K562 (cell line): ENCODE results near the gene DYNLT2B. TPM values are rescaled to one million over a fixed set of nuclear protein-coding genes. Genes with fewer than 3 reads are reported as not detected.
"Not testable (repeated sequence)": the region's sequence is repeated elsewhere in the genome, so short reads cannot be mapped to it uniquely, and the experiment has no call there.

Experiments
- ATAC-seq: fragments of 200-7000 bp; cut with Tn5 transposase; 3 replicates; pipeline ENCODE4 v1.9.1; 2020; ENCODE audit warnings: moderate library complexity
- BruUV-seq: library from RNA; stranded (reverse); fragments of 400-500 nt; replicated peaks from 2 replicates; lab custom pipeline; 2021; lab: Mats Ljungman, UMichigan
- CTCF ChIA-PET: fragments of 300-600 bp; formaldehyde crosslinking; extraction: SDS; loops from one replicate; lab custom pipeline; 2021; ENCODE audit warnings: low intra/inter-chr PET ratio; lab: Yijun Ruan, JAX
- POLR2A ChIA-PET: fragments of 300-600, 350-650 bp; sonication (Branson Sonifier 250); formaldehyde crosslinking; extraction: SDS; loops from one replicate; lab custom pipeline; 2021; ENCODE audit warnings: antibody characterized with exemption, inconsistent platforms; lab: Yijun Ruan, JAX
- DNase-seq, 4 experiments: peaks; one replicate each; pipeline versions ENCODE4 v3.0.0 to v3.0.0-alpha.2; 2011 to 2018; ENCODE audit warnings: low spot score in 3 of 4, mixed read lengths in 3 of 4; ENCODE audit errors: extremely low read depth in 1 of 4
- FAIRE-seq: peaks from 2 replicates; lab custom pipeline; 2011; peaks lifted over from hg19 to GRCh38; lab: Jason Lieb, UNC
- H2AFZ ChIP-seq: 2 replicates; pipeline ENCODE4 v1.6.0; 2011; ENCODE audit warnings: low read depth, low read length, control low read depth, inconsistent platforms
- H3K27ac ChIP-seq: fragments of 200-600 bp; 3 replicates; pipeline ENCODE4 v1.8.0; 2011; ENCODE audit warnings: low read depth, mild to moderate bottlenecking, control low read depth, inconsistent platforms, low read length, moderate library complexity, mixed read lengths; ENCODE audit errors: extremely low read depth
- H3K27me3 ChIP-seq, 2 experiments: fragments of 300-600 bp in 1 of 2; 2 replicates in 1 of 2; 3 replicates in 1 of 2; pipeline versions ENCODE4 v1.6.0 to v1.8.0; 2011; ENCODE audit warnings: inconsistent platforms in 2 of 2, low read length in 2 of 2, mild to moderate bottlenecking in 1 of 2, mixed read lengths in 1 of 2, moderate library complexity in 1 of 2; ENCODE audit not compliant: control insufficient read depth in 2 of 2, insufficient read depth in 2 of 2
- H3K36me3 ChIP-seq: fragments of 300-600 bp; 3 replicates; pipeline ENCODE4 v1.8.0; 2011; ENCODE audit warnings: mild to moderate bottlenecking, low read length, inconsistent platforms; ENCODE audit not compliant: control insufficient read depth, insufficient read depth
- H3K4me1 ChIP-seq, 2 experiments: fragments of 200-600 bp in 1 of 2; replicated peaks in 1 of 2; 2 replicates in 1 of 2; 3 replicates in 1 of 2; pipeline versions ENCODE4 v1.5.1 to v1.8.0; 2011; ENCODE audit warnings: inconsistent platforms in 2 of 2, low read length in 2 of 2, mild to moderate bottlenecking in 1 of 2, mixed read lengths in 1 of 2, moderate library complexity in 1 of 2; ENCODE audit not compliant: control insufficient read depth in 2 of 2, insufficient read depth in 2 of 2
- H3K4me2 ChIP-seq: 2 replicates; pipeline ENCODE4 v1.6.1; 2011; ENCODE audit warnings: low read length, control low read depth, inconsistent platforms, mixed read lengths; ENCODE audit not compliant: insufficient read depth
- H3K4me3 ChIP-seq: fragments of 200-600 bp; sonication (generic), shearing (Covaris generic); 2 replicates; pipeline ENCODE4 v1.5.1; 2016; ENCODE audit warnings: control low read depth, inconsistent platforms
- H3K79me2 ChIP-seq: fragments of 200-600 bp; 3 replicates; pipeline ENCODE4 v1.8.0; 2011; ENCODE audit warnings: low read length, inconsistent platforms; ENCODE audit not compliant: control insufficient read depth, insufficient read depth
- H3K9ac ChIP-seq, 2 experiments: 2 replicates each; pipeline versions ENCODE4 v1.6.0 to v1.6.1; 2011; ENCODE audit warnings: low read depth in 2 of 2, low read length in 2 of 2, control low read depth in 1 of 2, inconsistent platforms in 1 of 2, mild to moderate bottlenecking in 1 of 2, mixed read lengths in 1 of 2; ENCODE audit not compliant: insufficient read depth in 1 of 2
- H3K9me1 ChIP-seq: one replicate; pipeline ENCODE4 v1.6.0; 2011; ENCODE audit warnings: inconsistent platforms, mild to moderate bottlenecking, low read length, moderate library complexity; ENCODE audit not compliant: control insufficient read depth, insufficient read depth
- H3K9me3 ChIP-seq: replicated peaks from 2 replicates; pipeline ENCODE4 v1.5.1; 2011; ENCODE audit warnings: low read depth, low read length, inconsistent platforms; ENCODE audit not compliant: control insufficient read depth, insufficient read depth
- H4K20me1 ChIP-seq: replicated peaks from 2 replicates; pipeline ENCODE4 v1.6.1; 2011; ENCODE audit warnings: low read length, inconsistent platforms, mixed read lengths; ENCODE audit not compliant: control insufficient read depth, insufficient read depth
- ADNP ChIP-seq: fragments of 200-800 bp; sonication (Bioruptor generic); IDR thresholded peaks from 2 replicates; pipeline ENCODE4 v1.6.1; 2016; ENCODE audit warnings: missing genetic modification characterization, missing compliant biosample characterization
- LCOR ChIP-seq: sonication (generic); formaldehyde crosslinking; IDR thresholded peaks from 2 replicates; pipeline ENCODE4 v1.8.0; 2022; ENCODE audit warnings: mild to moderate bottlenecking, missing genetic modification reagents
- MLLT1 ChIP-seq, 2 experiments: fragments of 450-650 bp; IDR thresholded peaks; 2 replicates each; pipeline ENCODE4 v1.6.1; 2016
- PHF20 ChIP-seq: fragments of 450-650 bp; IDR thresholded peaks from 2 replicates; pipeline ENCODE4 v1.6.1; 2018; ENCODE audit not compliant: partially characterized antibody
- RFX7 ChIP-seq: fragments of 250-450 bp; sonication (Bioruptor Pico); IDR thresholded peaks from 2 replicates; pipeline ENCODE4 v1.5.1; 2021; ENCODE audit warnings: mild to moderate bottlenecking
- ZBTB26 ChIP-seq: fragments of 450-650 bp; formaldehyde crosslinking; IDR thresholded peaks from 2 replicates; pipeline ENCODE4 v1.4.0; 2022; ENCODE audit warnings: missing genetic modification characterization
- ZFP91 ChIP-seq: sonication (generic); formaldehyde crosslinking; IDR thresholded peaks from 2 replicates; pipeline ENCODE4 v1.8.0; 2022; ENCODE audit warnings: mild to moderate bottlenecking, missing genetic modification reagents
- ZNF175 ChIP-seq: fragments of 200-800 bp; sonication (Bioruptor generic); IDR thresholded peaks from 2 replicates; pipeline ENCODE4 v1.6.1; 2016; ENCODE audit warnings: low read depth, mild to moderate bottlenecking, missing genetic modification characterization, missing compliant biosample characterization
- ZNF263 ChIP-seq: sonication (generic); formaldehyde crosslinking; IDR thresholded peaks from 2 replicates; pipeline ENCODE4 v1.8.0; 2022; ENCODE audit warnings: mild to moderate bottlenecking, missing genetic modification reagents, borderline replicate concordance
- ZNF511 ChIP-seq: sonication (generic); formaldehyde crosslinking; IDR thresholded peaks from 2 replicates; pipeline ENCODE4 v1.8.0; 2022; ENCODE audit warnings: mild to moderate bottlenecking, missing genetic modification reagents
- ZNF717 ChIP-seq: fragments of 250-450 bp; sonication (Bioruptor Pico); IDR thresholded peaks from 2 replicates; pipeline ENCODE4 v1.5.0; 2021
- WGBS: fragments of 100-300 bp; shearing (Covaris generic); methylation state at CpG from one replicate; pipeline ENCODE4 v1.1.6; 2016; ENCODE audit warnings: low coverage, mixed read lengths; ENCODE audit not compliant: insufficient coverage; ENCODE audit errors: missing lambda C conversion rate; 5-methylcytosine and 5-hydroxymethylcytosine counted together
- in situ Hi-C: fragments of 300-500 bp; cut with MboI; formaldehyde crosslinking; loops from 4 replicates; pipeline ENCODE4 v1.15.0; 2018; ENCODE audit warnings: inconsistent platforms, mixed read lengths
- intact Hi-C: fragments of 100-400 bp; cut with micrococcal nuclease; formaldehyde crosslinking; loops from 2 replicates; pipeline ENCODE4 v1.14.2; 2022
- polyA plus RNA-seq, 8 experiments: library from polyadenylated mRNA; depleted of rRNA in 4 of 8; stranded (reverse) in 5 of 8; unstranded in 3 of 8; fragments of >200 nt; fragmentation: Nextera tagmentation in 2 of 8; fragmentation: Illumina TruSeq in 1 of 8; extraction: Ambion mirVana in 2 of 8; extraction: Trizol in 1 of 8; gene quantifications; 2 replicates each; pipeline versions ENCODE4 v1.2.1 to v1.2.3, GENCODE V29; 2011 to 2014; ENCODE audit warnings: inconsistent platforms in 1 of 8, missing spikeins in 1 of 8
- total RNA-seq, 7 experiments: library from RNA; depleted of rRNA in 6 of 7; stranded (reverse); fragments of >200 nt in 6 of 7; fragmentation: Illumina TruSeq in 2 of 7; extraction: Trizol in 2 of 7; gene quantifications; 2 replicates each; pipeline versions ENCODE4 v1.2.1 to v1.2.3, GENCODE V29; 2011 to 2021; ENCODE audit warnings: low replicate concordance in 1 of 7

Gene DYNLT2B
- total and polyA plus RNA-seq, 9 of the 15 experiments (the other 6 are each of a cell fraction or from before 2014, with no cell fraction given) = 6.5 to 19.9 (median 8.7) TPM

- Histone ChIP-seq H2AFZ (peak overlapping the region; percentile 99), H3K79me2 (peaks cover 16% of the 10 kb centered on the region), H3K4me3 (peak overlapping the region; percentile 93), H3K4me1 (peaks cover 4 to 15% of the 10 kb centered on the region in 2 experiments; a peak in 4 of 5 replicates), H3K9ac (peak overlapping the region; percentile 83 to 100), H3K27ac (peak overlapping the region; percentile 94), H3K4me2 (peak overlapping the region; percentile 97), H3K36me3 (peaks cover 35% of the 10 kb centered on the region; the same call in 2 of the 3 replicates)
- DNase-seq, H3K27me3 ChIP-seq, in situ Hi-C loops, H3K9me3 ChIP-seq, H4K20me1 ChIP-seq, BruUV-seq, H3K9me1 ChIP-seq, ATAC-seq: not testable (repeated sequence)
- intact Hi-C loops = loop anchor here (5.0 kb wide), 1 partner anchor 130 kb away; no protein-coding TSS in a partner anchor
- FAIRE-seq = peak; percentile 49
- ChIA-PET CTCF (interaction anchor here (0.6 kb wide), 1 partner anchor 33 kb away, joined by 3 read pairs; no protein-coding TSS in a partner anchor), POLR2A (interaction anchor here (0.6 to 2.2 kb wide), 21 partner anchors 7 to 173 kb away, joined by 3 to 14 read pairs (median 4); partner anchors contain the start of gene TM4SF19)
- WGBS = 6% methylated on average over 16 of the region's 17 CpGs
- TF ChIP-seq MLLT1 (IDR thresholded peaks at IDR 0.05) (0 out of 4 replicates have a peak, but pooled peaks have one; percentile 33 to 39), ZNF263 (0 out of 2 replicates have a peak, but pooled peaks have one; percentile 32), LCOR (CRISPR knock-in tag) (0 out of 2 replicates have a peak, but pooled peaks have one; percentile 20), ZFP91 (CRISPR knock-in tag) (peak; percentile 27; the same call in 1 of the 2 replicates), ADNP (tag) (peak; percentile 60; the same call in 1 of the 2 replicates), ZNF511 (CRISPR knock-in tag) (peak; percentile 40; the same call in 1 of the 2 replicates), ZNF717 (0 out of 2 replicates have a peak, but pooled peaks have one; percentile 16), ZBTB26 (CRISPR knock-in tag) (0 out of 2 replicates have a peak, but pooled peaks have one; percentile 46), RFX7 (CRISPR knock-in tag) (0 out of 2 replicates have a peak, but pooled peaks have one; percentile 41), PHF20 (peak; percentile 51), ZNF175 (0 out of 2 replicates have a peak, but pooled peaks have one; percentile 43)
Observed at GRCh38 chr3:196316799-196317686, 997 bp downstream of the DYNLT2B start.
